Astrocyte (in vitro differentiated cells and primary cell): Measurements from ENCODE around the gene TMEM236. TPM values are rescaled to one million over a fixed set of nuclear protein-coding genes. Genes with fewer than 3 reads are reported as not detected.

Experiments used
- DNase-seq: peaks from one replicate; pipeline ENCODE4 v3.0.0-alpha.2; 2010; ENCODE audit warnings: low read depth
- FAIRE-seq: peaks from 2 replicates; lab custom pipeline; 2011; peaks lifted over from hg19 to GRCh38; lab: Jason Lieb, UNC
- H2AFZ ChIP-seq: 2 replicates; pipeline ENCODE4 v1.6.0; 2012; ENCODE audit warnings: low read depth, low read length, inconsistent platforms
- H3K27ac ChIP-seq: 2 replicates; pipeline ENCODE4 v1.5.1; 2011; ENCODE audit warnings: low read depth, low read length, inconsistent platforms
- H3K27me3 ChIP-seq: 2 replicates; pipeline ENCODE4 v1.6.0; 2011; ENCODE audit warnings: low read length, inconsistent platforms; ENCODE audit not compliant: insufficient read depth
- H3K36me3 ChIP-seq: 2 replicates; pipeline ENCODE4 v1.5.1; 2011; ENCODE audit warnings: low read length, inconsistent platforms; ENCODE audit not compliant: insufficient read depth
- H3K4me1 ChIP-seq: 2 replicates; pipeline ENCODE4 v1.5.1; 2011; ENCODE audit warnings: low read length, inconsistent platforms; ENCODE audit not compliant: insufficient read depth
- H3K4me2 ChIP-seq: 2 replicates; pipeline ENCODE4 v1.6.0; 2012; ENCODE audit warnings: low read length, inconsistent platforms
- H3K4me3 ChIP-seq: 2 replicates; pipeline ENCODE4 v1.5.1; 2011; ENCODE audit warnings: low read depth, mild to moderate bottlenecking, low read length, inconsistent platforms; ENCODE audit not compliant: insufficient read depth
- H3K79me2 ChIP-seq: 2 replicates; pipeline ENCODE4 v1.6.0; 2012; ENCODE audit warnings: mild to moderate bottlenecking, low read length, inconsistent platforms; ENCODE audit not compliant: insufficient read depth
- H3K9ac ChIP-seq: 2 replicates; pipeline ENCODE4 v1.6.0; 2012; ENCODE audit warnings: mild to moderate bottlenecking, low read length, inconsistent platforms
- H3K9me3 ChIP-seq: 2 replicates; pipeline ENCODE4 v1.5.1; 2012; ENCODE audit warnings: low read depth, mild to moderate bottlenecking, low read length, inconsistent platforms; ENCODE audit not compliant: insufficient read depth
- H4K20me1 ChIP-seq: 2 replicates; pipeline ENCODE4 v1.6.0; 2012; ENCODE audit warnings: low read length, inconsistent platforms; ENCODE audit not compliant: insufficient read depth
- H3K27ac Mint-ChIP-seq: one replicate; pipeline ENCODE4 v1.8.0; 2021; ENCODE audit warnings: mild to moderate bottlenecking, mixed read lengths; ENCODE audit not compliant: unreplicated experiment
- H3K27me3 Mint-ChIP-seq: one replicate; pipeline ENCODE4 v1.8.0; 2021; ENCODE audit warnings: low read depth, mixed read lengths; ENCODE audit not compliant: unreplicated experiment
- H3K36me3 Mint-ChIP-seq: one replicate; pipeline ENCODE4 v1.8.0; 2021; ENCODE audit warnings: low read depth, mixed read lengths; ENCODE audit not compliant: unreplicated experiment
- H3K4me1 Mint-ChIP-seq: one replicate; pipeline ENCODE4 v1.8.0; 2021; ENCODE audit warnings: low read depth, mixed read lengths; ENCODE audit not compliant: unreplicated experiment
- H3K4me3 Mint-ChIP-seq: one replicate; pipeline ENCODE4 v1.8.0; 2021; ENCODE audit warnings: mild to moderate bottlenecking, moderate library complexity, mixed read lengths; ENCODE audit not compliant: unreplicated experiment
- H3K9me3 Mint-ChIP-seq: one replicate; pipeline ENCODE4 v1.8.0; 2021; ENCODE audit warnings: mild to moderate bottlenecking, mixed read lengths; ENCODE audit not compliant: unreplicated experiment
- CTCF ChIP-seq: IDR thresholded peaks from 2 replicates; pipeline ENCODE4 v1.5.1; 2011; ENCODE audit warnings: low read depth, mild to moderate bottlenecking, inconsistent platforms, low read length, moderate library complexity; ENCODE audit not compliant: insufficient read depth
- EZH2 ChIP-seq: IDR thresholded peaks from 2 replicates; pipeline ENCODE4 v1.6.1; 2012; ENCODE audit warnings: mild to moderate bottlenecking, low read length, inconsistent platforms; ENCODE audit not compliant: insufficient read depth
- total RNA-seq: library from RNA; stranded (reverse); gene quantifications from 2 replicates; pipeline ENCODE4 v1.2.1, GENCODE V29; 2021

The TMEM236 gene
- total RNA-seq, 1 donor from 2014 or later, result 0.43 TPM

GRCh38 chr10:17709492-17709891, 42.5 kb upstream of the TMEM236 start:
- Histone ChIP-seq H3K27ac (no peak overlapping the region), H3K9ac (no peak overlapping the region), H3K4me2 (no peak overlapping the region), H4K20me1 (no peaks in the 10 kb centered on the region), H2AFZ (no peak overlapping the region), H3K27me3 (no peaks in the 10 kb centered on the region), H3K79me2 (no peaks in the 10 kb centered on the region), H3K4me3 (no peak overlapping the region), H3K9me3 (no peaks in the 10 kb centered on the region), H3K4me1 (no peaks in the 10 kb centered on the region), H3K36me3 (peaks cover 29% of the 10 kb centered on the region)
- FAIRE-seq (no peak), DNase-seq (no peak)
- peaks cover 2% of the 10 kb centered on the region for H3K9me3 Mint-ChIP-seq
- no peak overlapping the region for H3K4me3 Mint-ChIP-seq
- H3K4me1 Mint-ChIP-seq, result no peaks in the 10 kb centered on the region
- H3K27me3 Mint-ChIP-seq, result no peaks in the 10 kb centered on the region
- no peak for TF ChIP-seq CTCF
- no peak for TF ChIP-seq EZH2
- H3K27ac Mint-ChIP-seq, result no peak overlapping the region
- peaks cover 8% of the 10 kb centered on the region for H3K36me3 Mint-ChIP-seq

GRCh38 chr10:17710181-17710580, 41.8 kb upstream of the TMEM236 start:
- H3K9me3 ChIP-seq, result no peaks in the 10 kb centered on the region
- H3K4me1 ChIP-seq, result no peaks in the 10 kb centered on the region
- no peaks in the 10 kb centered on the region for H4K20me1 ChIP-seq
- no peak overlapping the region for H2AFZ ChIP-seq
- H3K27me3 Mint-ChIP-seq, result no peaks in the 10 kb centered on the region
- no peaks in the 10 kb centered on the region for H3K27me3 ChIP-seq
- TF ChIP-seq CTCF (no peak), EZH2 (no peak)
- no peaks in the 10 kb centered on the region for H3K79me2 ChIP-seq
- H3K4me2 ChIP-seq, result no peak overlapping the region
- H3K9me3 Mint-ChIP-seq, result peaks cover 2% of the 10 kb centered on the region
- DNase-seq, result no peak
- no peak overlapping the region for H3K9ac ChIP-seq
- no peak for FAIRE-seq
- peaks cover 8% of the 10 kb centered on the region for H3K36me3 Mint-ChIP-seq
- no peak overlapping the region for H3K4me3 Mint-ChIP-seq
- H3K27ac Mint-ChIP-seq, result no peak overlapping the region
- no peak overlapping the region for H3K27ac ChIP-seq
- H3K36me3 ChIP-seq, result peaks cover 35% of the 10 kb centered on the region
- no peak overlapping the region for H3K4me3 ChIP-seq
- H3K4me1 Mint-ChIP-seq, result no peaks in the 10 kb centered on the region

- Histone ChIP-seq H3K4me2 (no peak overlapping the region), H3K4me3 (no peak overlapping the region), H4K20me1 (no peaks in the 10 kb centered on the region), H2AFZ (no peak overlapping the region), H3K36me3 (peaks cover 30% of the 10 kb centered on the region), H3K4me1 (no peaks in the 10 kb centered on the region), H3K9ac (no peak overlapping the region), H3K9me3 (no peaks in the 10 kb centered on the region), H3K27me3 (no peaks in the 10 kb centered on the region), H3K27ac (no peak overlapping the region), H3K79me2 (no peaks in the 10 kb centered on the region)
- no peaks in the 10 kb centered on the region for H3K27me3 Mint-ChIP-seq
- H3K27ac Mint-ChIP-seq, result no peak overlapping the region
- H3K4me3 Mint-ChIP-seq, result no peak overlapping the region
- no peak for FAIRE-seq
- TF ChIP-seq EZH2, result no peak
- no peak for TF ChIP-seq CTCF
- H3K9me3 Mint-ChIP-seq, result peaks cover 2% of the 10 kb centered on the region
- DNase-seq, result no peak
- no peaks in the 10 kb centered on the region for H3K4me1 Mint-ChIP-seq
- peaks cover 11% of the 10 kb centered on the region for H3K36me3 Mint-ChIP-seq
Observed at GRCh38 chr10:17712053-17712452, 39.9 kb upstream of the TMEM236 start.
